SU-DHL-6 (cell line): ENCODE data around the gene ACP2.

Experiments
- CTCF ChIP-seq: fragments of 200-600 bp; sonication (generic); IDR thresholded peaks from one replicate; pipeline ENCODE4 v1.5.1; 2017; ENCODE audit warnings: antibody characterized with exemption, mild to moderate bottlenecking, low read length, moderate library complexity; ENCODE audit not compliant: insufficient read depth, poor library complexity, severe bottlenecking
- EZH2phosphoT487 ChIP-seq: fragments of 200-600 bp; sonication (generic), shearing (Covaris generic); conservative IDR thresholded peaks from 2 replicates; pipeline ENCODE4 v1.6.1; 2018; ENCODE audit warnings: mild to moderate bottlenecking, antibody characterized with exemption, low read length, moderate library complexity, mixed read lengths

GRCh38 chr11:47278769-47279168, 30.2 kb upstream of the ACP2 start:
- TF ChIP-seq CTCF (no peak), EZH2phosphoT487 (no peak)
